Keratinocyte (primary cell): ENCODE measurements around the gene VSNL1.

Experiments
- EZH2 ChIP-seq: IDR thresholded peaks from one replicate; pipeline ENCODE4 v1.6.1; 2012; ENCODE audit warnings: inconsistent platforms, mild to moderate bottlenecking, low read length, moderate library complexity
- TF ChIP-seq, protein P1 (sequence below), 3 experiments: IDR thresholded peaks in 1 of 3; conservative IDR thresholded peaks in 1 of 3; optimal IDR thresholded peaks in 1 of 3; 2 replicates in 2 of 3; 3 replicates in 1 of 3; pipeline versions ENCODE3 to v1.5.1; 2011; ENCODE audit warnings: low read length in 3 of 3, mild to moderate bottlenecking in 3 of 3, moderate library complexity in 2 of 3, control low read depth in 1 of 3, inconsistent platforms in 1 of 3; ENCODE audit not compliant: insufficient read depth in 2 of 3; ENCODE audit errors: extremely low read depth in 1 of 3

DNA sequence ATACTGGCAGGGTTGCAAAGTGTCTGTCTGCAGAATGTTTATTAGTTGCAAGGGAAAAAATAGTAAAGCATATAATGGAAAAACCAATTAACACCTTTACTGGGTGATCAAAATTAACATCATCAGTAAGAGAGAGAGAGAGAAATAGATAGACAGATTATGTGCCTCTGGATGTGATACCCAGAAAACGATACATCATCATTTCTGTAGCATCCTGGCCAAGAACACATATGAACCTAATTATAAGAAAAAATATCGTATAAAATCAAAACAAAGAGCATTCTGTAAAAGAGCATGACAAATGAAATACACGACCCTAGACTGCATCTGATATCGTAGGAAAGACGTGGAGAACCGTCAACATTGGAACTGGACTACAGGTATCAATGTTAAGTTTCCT lies 148.5 kb downstream of the VSNL1 start:
- TF ChIP-seq, protein P1, sequence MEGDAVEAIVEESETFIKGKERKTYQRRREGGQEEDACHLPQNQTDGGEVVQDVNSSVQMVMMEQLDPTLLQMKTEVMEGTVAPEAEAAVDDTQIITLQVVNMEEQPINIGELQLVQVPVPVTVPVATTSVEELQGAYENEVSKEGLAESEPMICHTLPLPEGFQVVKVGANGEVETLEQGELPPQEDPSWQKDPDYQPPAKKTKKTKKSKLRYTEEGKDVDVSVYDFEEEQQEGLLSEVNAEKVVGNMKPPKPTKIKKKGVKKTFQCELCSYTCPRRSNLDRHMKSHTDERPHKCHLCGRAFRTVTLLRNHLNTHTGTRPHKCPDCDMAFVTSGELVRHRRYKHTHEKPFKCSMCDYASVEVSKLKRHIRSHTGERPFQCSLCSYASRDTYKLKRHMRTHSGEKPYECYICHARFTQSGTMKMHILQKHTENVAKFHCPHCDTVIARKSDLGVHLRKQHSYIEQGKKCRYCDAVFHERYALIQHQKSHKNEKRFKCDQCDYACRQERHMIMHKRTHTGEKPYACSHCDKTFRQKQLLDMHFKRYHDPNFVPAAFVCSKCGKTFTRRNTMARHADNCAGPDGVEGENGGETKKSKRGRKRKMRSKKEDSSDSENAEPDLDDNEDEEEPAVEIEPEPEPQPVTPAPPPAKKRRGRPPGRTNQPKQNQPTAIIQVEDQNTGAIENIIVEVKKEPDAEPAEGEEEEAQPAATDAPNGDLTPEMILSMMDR (optimal IDR thresholded peaks at IDR 0.05 in 1 of 3, IDR thresholded peaks at IDR 0.05 in 1 of 3, conservative IDR thresholded peaks at IDR 0.05 in 1 of 3; ENCODE audit: extremely low read depth in 1 of 3, insufficient read depth in 2 of 3, low read length in 3 of 3): no peak
- TF ChIP-seq EZH2: no peak
